ENCODE data around the gene S100A7. TPM values are rescaled to one million over a fixed set of nuclear protein-coding genes. Genes with fewer than 3 reads are reported as not detected.

Gene S100A7
- total and polyA plus RNA-seq, 9 of the 15 experiments (the other 6 are each of a cell fraction or from before 2014, with no cell fraction given), result not detected

GRCh38 chr1:153434746-153435455 lies 25.6 kb downstream of the S100A7 start (continued):
- TF ChIP-seq ELK1 (CRISPR knock-in tag; IDR thresholded peaks at IDR 0.05) (no peak), ZNF23 (CRISPR knock-in tag; IDR thresholded peaks at IDR 0.05) (no peak), POU5F1 (IDR thresholded peaks at IDR 0.05; ENCODE audit: borderline replicate concordance, low read depth, low read length, partially characterized antibody) (no peak), ZNF197 (CRISPR knock-in tag; IDR thresholded peaks at IDR 0.05; ENCODE audit: low read depth) (no peak), ZKSCAN8 (CRISPR knock-in tag; IDR thresholded peaks at IDR 0.05) (no peak), SIRT6 (IDR thresholded peaks at IDR 0.05; ENCODE audit: low read depth, low read length) (no peak), ZNF140 (CRISPR knock-in tag; IDR thresholded peaks at IDR 0.05) (no peak), SRF (CRISPR knock-in tag; IDR thresholded peaks at IDR 0.05) (no peak), ZNF707 (CRISPR knock-in tag; conservative IDR thresholded peaks at IDR 0.05) (no peak), CBFB (CRISPR knock-in tag; IDR thresholded peaks at IDR 0.05) (no peak), MCM3 (IDR thresholded peaks at IDR 0.05) (no peak), MEIS2 (IDR thresholded peaks at IDR 0.05; ENCODE audit: partially characterized antibody) (peak; percentile 55), DIDO1 (tag; IDR thresholded peaks at IDR 0.05; ENCODE audit: low read depth) (no peak), HOMEZ (CRISPR knock-in tag; IDR thresholded peaks at IDR 0.05) (no peak), HSF4 (CRISPR knock-in tag; IDR thresholded peaks at IDR 0.05; ENCODE audit: borderline replicate concordance) (no peak), ATF2 (CRISPR knock-in tag; IDR thresholded peaks at IDR 0.05) (no peak), ZNF639 (CRISPR knock-in tag; conservative IDR thresholded peaks at IDR 0.05 in 1 of 2, IDR thresholded peaks at IDR 0.05 in 1 of 2) (0 out of 4 replicates have a peak, but pooled peaks of 1 of the 2 experiments have one; percentile 27), TAF9B (IDR thresholded peaks at IDR 0.05; ENCODE audit: partially characterized antibody) (no peak), NEUROD1 (IDR thresholded peaks at IDR 0.05; ENCODE audit: borderline replicate concordance, low read depth, low read length, partially characterized antibody) (no peak)

Data from K562 (cell line).